ENCODE results near the gene STIMATE. TPM values are rescaled to one million over a fixed set of nuclear protein-coding genes. Genes with fewer than 3 reads are reported as not detected.

The STIMATE gene
- total RNA-seq, 8 experiments from 2014 or later = 7.2 to 27.0 (median 13.3) TPM

- no peak for ATAC-seq (replicated peaks in 6 of 8)
- H3K27ac ChIP-seq = no peak overlapping the region
- in situ Hi-C loops (cut with MboI; ENCODE audit: low pct_unique_long_range_greater_than_20kb in 2 of 9, low sequenced_read_pairs in 9 of 9, unreplicated experiment in 9 of 9) = loop anchor here in 1 of 9 experiments (25.0 kb wide), 1 partner anchor 185 kb away; no protein-coding TSS in a partner anchor
- H3K4me1 ChIP-seq (replicated peaks in 1 of 2) = peaks cover 11 to 13% of the 10 kb centered on the region in 2 donors
- H3K4me3 ChIP-seq = no peak overlapping the region
- 100% methylated on average over 1 of the region's 3 CpGs; no CpG with 5 or more reads in 6 of the 10 experiments for WGBS, 10 experiments
Observed at GRCh38 chr3:52877085-52877484, 20.3 kb downstream of the STIMATE start.

- H3K4me3 ChIP-seq = no peak overlapping the region
- in situ Hi-C loops (cut with MboI; ENCODE audit: low pct_unique_long_range_greater_than_20kb in 2 of 9, low sequenced_read_pairs in 9 of 9, unreplicated experiment in 9 of 9) = loop anchor here in 2 of 9 experiments (25.0 kb wide), 2 partner anchors 187 to 212 kb away; no protein-coding TSS in a partner anchor
- WGBS, 10 experiments = 20 to 100% (median 92%) methylated on average over 1 to 5 of the region's 9 CpGs
- H3K4me1 ChIP-seq (replicated peaks in 1 of 2) = peaks cover 13 to 14% of the 10 kb centered on the region in 2 donors
- H3K27ac ChIP-seq = no peak overlapping the region
- no peak for ATAC-seq (replicated peaks in 6 of 8)
Observed at GRCh38 chr3:52874864-52875587, 22.3 kb downstream of the STIMATE start.

GRCh38 chr3:52874160-52874701, 23.1 kb downstream of the STIMATE start:
- 67 to 97% (median 82%) methylated on average over 1 to 5 of the region's 5 CpGs; no CpG with 5 or more reads in 2 of the 10 experiments for WGBS, 10 experiments
- no peak for ATAC-seq (replicated peaks in 6 of 8)
- Histone ChIP-seq H3K27ac (no peak overlapping the region), H3K4me1 (replicated peaks in 1 of 2) (peaks cover 13 to 14% of the 10 kb centered on the region in 2 donors), H3K4me3 (no peak overlapping the region)
- in situ Hi-C loops (cut with MboI; ENCODE audit: low pct_unique_long_range_greater_than_20kb in 2 of 9, low sequenced_read_pairs in 9 of 9, unreplicated experiment in 9 of 9) = loop anchor here in 1 of 9 experiments (25.0 kb wide), 1 partner anchor 213 kb away; no protein-coding TSS in a partner anchor

- H3K4me1 ChIP-seq (replicated peaks in 1 of 2) = peaks cover 13 to 14% of the 10 kb centered on the region in 2 donors
- in situ Hi-C loops (cut with MboI; ENCODE audit: low pct_unique_long_range_greater_than_20kb in 2 of 9, low sequenced_read_pairs in 9 of 9, unreplicated experiment in 9 of 9) = loop anchor here in 1 of 9 experiments (25.0 kb wide), 1 partner anchor 214 kb away; no protein-coding TSS in a partner anchor
- 32 to 100% (median 81%) methylated on average over 1 to 8 of the region's 8 CpGs; no CpG with 5 or more reads in 1 of the 10 experiments for WGBS, 10 experiments
- H3K27ac ChIP-seq = no peak overlapping the region
- peak in 7 of 8 experiments; percentile 21 to 89 (median 55) for ATAC-seq (replicated peaks in 6 of 8)
- H3K4me3 ChIP-seq = no peak overlapping the region
Observed at GRCh38 chr3:52873433-52874159, 23.8 kb downstream of the STIMATE start.

- peak in 1 of 8 experiments; percentile 16 for ATAC-seq (replicated peaks in 6 of 8)
- in situ Hi-C loops (cut with MboI; ENCODE audit: low pct_unique_long_range_greater_than_20kb in 2 of 9, low sequenced_read_pairs in 9 of 9, unreplicated experiment in 9 of 9) = loop anchor here in 1 of 9 experiments (25.0 kb wide), 1 partner anchor 215 kb away; no protein-coding TSS in a partner anchor
- WGBS, 10 experiments = 80 to 100% (median 95%) methylated on average over 1 to 3 of the region's 3 CpGs; no CpG with 5 or more reads in 5 of the 10 experiments
- Histone ChIP-seq H3K4me3 (no peak overlapping the region), H3K4me1 (replicated peaks in 1 of 2) (peaks cover 13 to 14% of the 10 kb centered on the region in 2 donors), H3K27ac (no peak overlapping the region)
Observed at GRCh38 chr3:52872245-52872644, 25.1 kb downstream of the STIMATE start.

- ATAC-seq (replicated peaks in 6 of 8) = no peak
- Histone ChIP-seq H3K4me3 (no peak overlapping the region), H3K4me1 (replicated peaks in 1 of 2) (peaks cover 13 to 14% of the 10 kb centered on the region in 2 donors), H3K27ac (no peak overlapping the region)
- WGBS, 10 experiments = 20 to 100% (median 80%) methylated on average over 1 to 9 of the region's 9 CpGs; no CpG with 5 or more reads in 3 of the 10 experiments
- in situ Hi-C loops (cut with MboI; ENCODE audit: low pct_unique_long_range_greater_than_20kb in 2 of 9, low sequenced_read_pairs in 9 of 9, unreplicated experiment in 9 of 9) = loop anchor here in 1 of 9 experiments (25.0 kb wide), 1 partner anchor 216 kb away; no protein-coding TSS in a partner anchor
Observed at GRCh38 chr3:52871761-52872160, 25.6 kb downstream of the STIMATE start.

- no peak overlapping the region for H3K27ac ChIP-seq
- H3K4me1 ChIP-seq (replicated peaks in 1 of 2) = peaks cover 13 to 14% of the 10 kb centered on the region in 2 donors
- WGBS, 10 experiments = 88 to 100% (median 100%) methylated on average over 1 to 6 of the region's 10 CpGs; no CpG with 5 or more reads in 5 of the 10 experiments
- no peak for ATAC-seq (replicated peaks in 6 of 8)
- no peak overlapping the region for H3K4me3 ChIP-seq
- in situ Hi-C loops (cut with MboI; ENCODE audit: low pct_unique_long_range_greater_than_20kb in 2 of 9, low sequenced_read_pairs in 9 of 9, unreplicated experiment in 9 of 9) = loop anchor here in 1 of 9 experiments (25.0 kb wide), 1 partner anchor 217 kb away; no protein-coding TSS in a partner anchor
Observed at GRCh38 chr3:52870471-52870870, 26.9 kb downstream of the STIMATE start.

- in situ Hi-C loops (cut with MboI; ENCODE audit: low pct_unique_long_range_greater_than_20kb in 2 of 9, low sequenced_read_pairs in 9 of 9, unreplicated experiment in 9 of 9) = loop anchor here in 1 of 9 experiments (25.0 kb wide), 1 partner anchor 221 kb away; no protein-coding TSS in a partner anchor
- no peak for ATAC-seq (replicated peaks in 6 of 8)
- 89 to 100% (median 95%) methylated on average over 2 to 9 of the region's 12 CpGs; no CpG with 5 or more reads in 6 of the 10 experiments for WGBS, 10 experiments
- no peak overlapping the region for H3K4me3 ChIP-seq
- H3K27ac ChIP-seq = no peak overlapping the region
- H3K4me1 ChIP-seq (replicated peaks in 1 of 2) = no peaks in the 10 kb centered on the region
Observed at GRCh38 chr3:52866427-52866826, 30.9 kb downstream of the STIMATE start.

- no peak for ATAC-seq (replicated peaks in 6 of 8)
- Histone ChIP-seq H3K27ac (no peak overlapping the region), H3K4me1 (replicated peaks in 1 of 2) (no peaks in the 10 kb centered on the region), H3K4me3 (no peak overlapping the region)
- in situ Hi-C loops (cut with MboI; ENCODE audit: low pct_unique_long_range_greater_than_20kb in 2 of 9, low sequenced_read_pairs in 9 of 9, unreplicated experiment in 9 of 9) = loop anchor here in 1 of 9 experiments (25.0 kb wide), 1 partner anchor 221 kb away; no protein-coding TSS in a partner anchor
- WGBS, 10 experiments = 97 to 100% (median 98%) methylated on average over 2 to 8 of the region's 13 CpGs; no CpG with 5 or more reads in 7 of the 10 experiments
Observed at GRCh38 chr3:52865994-52866393, 31.4 kb downstream of the STIMATE start.

GRCh38 chr3:52860424-52860768, 37.0 kb downstream of the STIMATE start:
- Histone ChIP-seq H3K27ac (no peak overlapping the region), H3K4me3 (no peak overlapping the region), H3K4me1 (replicated peaks in 1 of 2) (no peaks in the 10 kb centered on the region)
- no peak for ATAC-seq (replicated peaks in 6 of 8)
- WGBS, 10 experiments = 72 to 100% methylated on average over 1 to 3 of the region's 8 CpGs; no CpG with 5 or more reads in 8 of the 10 experiments
- in situ Hi-C loops (cut with MboI; ENCODE audit: low pct_unique_long_range_greater_than_20kb in 2 of 9, low sequenced_read_pairs in 9 of 9, unreplicated experiment in 9 of 9) = loop anchor here in 1 of 9 experiments (25.0 kb wide), 1 partner anchor 227 kb away; no protein-coding TSS in a partner anchor

GRCh38 chr3:52859686-52860423, 37.5 kb downstream of the STIMATE start:
- in situ Hi-C loops (cut with MboI; ENCODE audit: low pct_unique_long_range_greater_than_20kb in 2 of 9, low sequenced_read_pairs in 9 of 9, unreplicated experiment in 9 of 9) = loop anchor here in 1 of 9 experiments (25.0 kb wide), 1 partner anchor 227 kb away; no protein-coding TSS in a partner anchor
- Histone ChIP-seq H3K4me1 (replicated peaks in 1 of 2) (no peaks in the 10 kb centered on the region), H3K27ac (no peak overlapping the region), H3K4me3 (no peak overlapping the region)
- ATAC-seq (replicated peaks in 6 of 8) = no peak
- 68 to 100% (median 85%) methylated on average over 1 to 8 of the region's 8 CpGs; no CpG with 5 or more reads in 1 of the 10 experiments for WGBS, 10 experiments

GRCh38 chr3:52857864-52858263, 39.5 kb downstream of the STIMATE start:
- in situ Hi-C loops (cut with MboI; ENCODE audit: low pct_unique_long_range_greater_than_20kb in 2 of 9, low sequenced_read_pairs in 9 of 9, unreplicated experiment in 9 of 9) = loop anchor here in 1 of 9 experiments (25.0 kb wide), 1 partner anchor 229 kb away; no protein-coding TSS in a partner anchor
- no peak for ATAC-seq (replicated peaks in 6 of 8)
- Histone ChIP-seq H3K4me3 (no peak overlapping the region), H3K27ac (no peak overlapping the region), H3K4me1 (replicated peaks in 1 of 2) (peaks cover 0 to 3% of the 10 kb centered on the region in 2 donors)
- 33 to 100% (median 95%) methylated on average over 1 to 5 of the region's 5 CpGs for WGBS, 10 experiments

All from motor neuron (in vitro differentiated cells).